GM21515 (cell line): ENCODE data around the gene HDAC11.

Experiments
- ATAC-seq: cut with Tn5 transposase; IDR thresholded peaks from one replicate; pipeline ENCODE4 v1.9.1; 2021; ENCODE audit not compliant: unreplicated experiment

HDAC11 gene

DNA sequence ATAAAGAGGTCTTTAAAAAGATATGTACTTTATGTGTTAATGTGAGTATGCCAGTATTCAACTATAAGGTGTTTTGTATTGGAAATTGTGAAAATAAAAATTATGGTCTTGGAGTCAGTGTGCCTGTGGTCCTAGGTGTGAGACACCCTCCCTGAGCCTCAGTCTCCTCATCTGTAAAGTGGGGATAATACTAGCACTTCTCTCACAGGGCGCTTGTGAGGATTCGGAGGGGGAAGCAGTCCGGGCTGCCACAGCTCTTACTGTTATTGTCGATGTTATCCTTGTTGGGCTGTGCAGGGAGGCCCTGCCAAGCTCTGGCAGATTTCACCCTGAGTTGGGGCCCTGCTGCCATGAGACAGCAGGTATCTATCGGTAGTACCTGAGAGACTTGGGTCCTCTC lies 42.1 kb downstream of the HDAC11 start:
- no peak for ATAC-seq

DNA sequence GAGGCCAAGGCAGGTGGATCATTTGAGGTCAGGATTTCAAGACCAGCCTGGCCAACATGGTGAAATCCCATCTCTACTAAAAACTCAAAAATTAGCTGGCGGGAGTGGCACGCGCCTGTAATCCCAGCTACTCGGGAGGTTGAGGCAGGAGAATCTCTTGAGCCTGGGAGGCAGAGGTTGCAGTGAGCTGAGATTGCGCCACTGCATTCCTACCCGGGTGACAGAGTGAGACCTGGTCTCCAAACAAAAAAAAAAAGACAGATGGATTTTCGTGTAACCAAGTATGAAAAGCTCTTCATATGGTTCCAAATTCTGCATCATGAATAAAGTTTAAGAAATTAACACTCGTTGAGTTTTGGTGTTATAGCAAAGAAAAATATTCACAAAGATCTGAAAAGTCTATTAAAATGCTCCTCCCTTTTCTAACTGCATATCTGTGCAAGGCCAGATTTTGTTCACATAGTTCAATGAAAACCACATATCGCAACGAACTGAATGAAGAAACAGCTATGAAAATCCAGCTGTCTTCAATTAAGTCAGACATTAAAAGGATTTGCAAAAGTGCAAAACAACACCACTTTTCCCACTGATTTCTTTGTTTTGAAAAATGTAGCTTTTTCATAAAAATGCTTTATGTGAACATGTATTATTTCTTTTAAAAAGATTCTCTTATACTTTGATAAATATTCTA lies 45.0 kb downstream of the HDAC11 start:
- no peak for ATAC-seq

DNA sequence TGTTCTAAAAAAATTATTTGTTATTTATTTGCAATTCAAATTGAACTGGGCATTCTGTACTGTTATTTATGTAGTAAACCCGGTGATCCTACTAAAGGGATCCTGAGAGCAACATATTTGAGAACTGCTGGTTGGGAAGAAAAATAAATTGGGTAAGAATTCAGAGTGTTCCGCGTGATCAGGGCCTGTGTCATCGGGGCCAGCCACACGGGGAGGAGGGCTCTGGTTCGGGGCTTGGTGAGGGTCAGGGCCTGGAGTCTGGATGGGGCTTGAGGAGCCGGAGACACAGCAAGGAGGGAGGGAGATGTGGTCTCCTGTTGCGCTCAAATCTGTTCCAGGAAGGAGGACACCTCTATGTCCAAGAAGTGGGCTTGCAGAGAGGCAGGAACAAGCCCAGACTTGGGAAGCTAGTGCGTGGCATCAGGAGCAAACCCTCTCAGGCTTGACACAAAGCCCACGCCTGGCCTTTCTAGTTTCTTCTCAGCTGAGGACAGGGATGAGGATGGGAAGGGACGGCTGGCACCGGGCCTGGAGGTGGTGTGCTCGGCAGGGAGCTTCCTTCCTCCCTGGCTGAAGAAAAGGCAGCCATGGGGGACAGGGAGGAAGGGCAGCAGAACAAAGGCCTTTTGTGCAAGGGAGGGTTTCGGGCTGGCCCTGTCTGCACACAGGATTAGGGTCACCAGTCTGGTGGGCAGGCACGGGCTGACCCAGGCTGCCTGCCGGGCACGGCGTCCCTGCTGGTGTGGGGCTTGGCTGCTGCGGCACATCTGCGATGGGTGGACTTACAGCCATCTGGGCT lies 45.9 kb downstream of the HDAC11 start:
- ATAC-seq = no peak

DNA sequence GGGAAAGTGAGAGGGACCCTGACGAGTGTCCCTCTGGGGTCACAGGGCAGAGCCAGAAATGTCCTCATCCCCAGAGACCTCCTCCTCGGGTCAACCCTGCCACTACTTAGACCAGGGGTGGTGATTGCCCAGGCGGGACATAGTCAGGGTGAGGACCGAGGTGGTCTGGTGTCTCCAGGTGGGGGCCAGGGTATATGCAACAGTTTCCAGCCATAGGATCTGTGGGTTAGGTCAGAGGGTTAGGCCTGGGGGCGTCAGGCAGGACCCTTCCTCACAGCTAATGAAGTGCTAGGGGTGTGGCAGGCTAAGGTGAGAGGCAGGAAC lies 46.5 kb downstream of the HDAC11 start:
- no peak for ATAC-seq

DNA sequence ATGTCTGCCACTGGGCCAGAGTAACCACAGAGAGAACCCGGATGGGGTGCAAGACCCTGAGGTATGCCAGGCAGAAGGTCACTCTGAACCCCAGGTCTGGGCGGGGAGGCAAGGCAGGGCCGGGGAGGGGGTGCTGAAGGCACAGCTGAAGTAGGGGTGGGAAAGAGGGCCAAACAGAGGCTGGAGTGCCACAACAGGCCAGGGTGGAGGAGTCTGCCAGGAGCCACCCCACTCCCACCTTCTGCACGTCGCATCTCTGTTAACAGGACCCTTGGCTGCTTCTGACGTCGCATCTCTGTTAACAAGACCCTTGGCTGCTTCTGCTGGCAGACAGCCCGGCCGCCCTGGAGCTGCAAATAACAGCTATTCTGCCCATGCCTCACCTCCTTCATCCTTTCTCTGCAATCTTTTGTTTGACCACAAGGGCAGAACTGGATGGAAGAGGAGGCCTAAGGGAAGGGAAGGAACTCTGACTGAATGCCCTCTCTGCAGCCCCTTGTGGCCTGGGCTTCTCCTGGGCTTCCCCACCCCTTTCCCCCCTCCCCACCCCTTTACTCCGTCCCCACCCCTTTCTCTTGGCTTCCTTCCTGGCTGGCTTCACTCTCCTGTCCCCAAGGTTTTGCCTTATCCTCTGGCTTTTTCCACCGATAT lies 48.2 kb downstream of the HDAC11 start:
- ATAC-seq = no peak

DNA sequence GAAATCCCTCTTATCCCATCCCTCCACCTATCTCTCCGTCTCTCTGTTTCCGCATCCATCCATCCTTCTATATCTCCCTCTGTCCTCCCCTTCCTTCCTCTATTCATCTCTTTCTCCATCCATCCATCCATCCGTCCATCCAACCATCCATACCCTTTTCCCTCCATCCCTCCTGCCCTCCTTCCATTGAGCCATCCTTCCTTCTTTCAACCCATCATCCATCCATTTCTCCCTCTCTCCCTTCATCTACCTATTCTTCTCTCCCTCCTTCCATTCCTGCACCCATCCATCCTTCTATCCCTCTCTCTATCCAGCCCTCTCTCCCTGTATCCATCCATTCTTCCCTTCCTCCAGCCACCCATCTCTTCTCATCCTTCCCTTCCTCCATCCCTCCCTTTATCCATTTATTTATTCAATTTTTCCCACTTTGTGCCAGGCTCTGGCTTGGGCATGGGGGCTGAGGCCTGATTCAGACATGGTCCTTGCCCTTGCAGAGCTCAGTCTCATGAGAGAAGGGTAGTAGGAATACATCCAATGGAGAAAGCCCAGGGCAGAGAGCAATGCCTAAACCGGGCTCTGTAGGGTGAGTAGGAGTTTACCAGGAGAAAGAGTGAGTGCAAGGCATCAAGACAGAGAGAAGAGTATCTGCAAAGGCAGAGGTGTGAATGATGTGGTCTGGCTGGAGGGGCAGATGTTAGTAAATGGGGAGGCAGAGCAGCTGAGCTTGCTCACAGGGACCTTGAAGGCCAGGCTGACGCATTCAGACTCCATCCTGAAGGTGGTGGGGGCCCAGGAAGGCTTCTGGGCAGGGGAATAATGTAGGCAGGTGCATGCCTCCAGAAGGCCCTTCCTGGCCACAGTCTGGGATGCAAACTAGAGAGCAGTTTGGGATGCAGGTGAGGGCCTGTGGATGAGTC lies 49.3 kb downstream of the HDAC11 start:
- no peak for ATAC-seq

DNA sequence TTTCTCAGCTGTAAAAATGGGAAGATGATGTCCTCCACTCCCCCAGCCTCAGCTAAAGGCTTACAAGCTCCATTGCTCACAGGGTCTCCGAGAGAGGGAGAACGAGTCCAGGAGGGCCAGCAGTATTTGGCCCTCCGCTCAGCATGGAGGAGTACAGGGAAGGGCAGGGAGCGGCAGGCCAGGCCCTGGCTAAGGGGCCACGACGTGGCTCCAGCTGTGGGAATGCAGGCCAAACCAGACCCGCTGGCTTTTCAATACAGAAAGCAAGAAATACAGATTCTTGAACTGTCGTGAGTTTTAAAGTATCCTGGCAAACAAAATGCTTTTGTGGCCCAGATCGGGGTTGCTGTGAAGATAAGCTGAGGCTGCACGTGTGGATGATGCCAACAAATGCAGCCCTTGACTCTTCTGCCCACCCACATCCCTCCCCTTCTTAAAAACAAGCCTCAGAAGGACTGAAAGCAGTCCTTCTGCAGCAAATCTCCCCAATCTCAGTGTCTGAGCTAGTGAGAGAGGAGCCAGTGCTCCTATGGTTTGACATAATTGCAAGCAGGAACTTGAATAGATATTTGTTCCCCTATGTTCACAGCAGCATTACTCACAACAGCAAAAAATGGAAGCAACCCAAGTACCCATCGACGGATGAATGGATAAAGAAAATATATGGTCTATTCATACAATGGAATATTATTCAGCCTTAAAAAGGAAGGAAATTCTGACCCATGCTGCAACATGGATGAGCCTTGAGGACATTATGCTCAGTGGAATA lies 50.3 kb downstream of the HDAC11 start:
- ATAC-seq = no peak

DNA sequence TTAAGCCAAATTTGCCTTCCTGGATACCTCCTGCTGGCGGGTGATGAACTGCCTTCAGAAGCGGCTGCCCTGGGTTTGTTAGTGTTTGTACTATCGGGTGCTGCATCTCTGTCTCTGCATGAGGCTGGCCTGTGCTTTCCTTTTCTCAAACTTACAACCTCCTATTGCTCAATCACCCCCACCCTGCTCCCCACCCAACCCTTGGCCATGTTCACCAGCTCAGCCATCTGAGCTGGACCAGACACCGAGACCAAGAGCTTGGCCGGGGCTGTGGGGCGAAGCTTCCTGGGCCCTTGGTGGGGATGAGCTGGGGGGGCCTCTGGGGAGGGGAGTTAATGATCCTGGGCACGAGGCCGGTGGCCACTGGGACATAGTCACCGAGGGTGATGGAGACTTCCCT lies 52.0 kb downstream of the HDAC11 start:
- no peak for ATAC-seq

DNA sequence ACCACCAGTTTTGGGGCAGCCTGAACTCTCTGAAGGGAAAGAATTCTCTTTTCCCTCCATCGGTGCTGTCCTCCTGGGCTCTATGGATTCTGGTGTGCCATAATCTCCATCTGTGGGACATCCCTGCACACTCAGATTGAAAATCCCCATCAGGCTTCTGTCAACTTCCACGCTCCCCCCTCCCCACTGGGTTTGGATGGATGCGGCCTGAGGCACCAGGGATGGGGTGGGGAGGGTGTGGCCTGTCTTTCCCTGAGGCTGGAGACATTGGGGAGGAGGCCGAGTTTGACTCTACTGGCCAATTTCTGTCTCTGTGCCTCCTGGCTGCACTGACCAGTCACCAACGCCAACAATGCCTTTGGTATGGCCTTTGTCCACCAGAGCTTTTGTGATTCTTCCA lies 52.5 kb downstream of the HDAC11 start:
- ATAC-seq = no peak

DNA sequence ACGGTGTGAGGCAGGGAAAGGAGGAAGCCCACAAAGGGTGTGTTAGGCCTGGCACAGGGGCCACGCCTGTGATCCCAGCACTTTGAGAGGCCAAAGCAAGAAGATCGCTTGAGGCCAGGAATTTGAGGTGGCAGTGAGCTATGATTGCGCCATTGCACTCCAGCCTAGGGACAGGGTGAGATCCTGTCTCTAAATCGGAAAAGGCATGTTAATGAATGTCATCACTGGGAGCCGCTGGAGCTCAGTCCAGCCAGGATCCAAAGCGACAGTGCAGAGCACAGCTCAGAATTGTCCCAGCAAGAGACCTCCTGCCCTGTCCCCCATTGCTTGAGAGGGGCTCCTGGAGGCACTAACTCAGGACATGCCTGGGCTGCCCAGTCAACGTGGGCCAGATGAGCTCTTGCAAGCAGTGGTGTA lies 53.8 kb downstream of the HDAC11 start:
- no peak for ATAC-seq

DNA sequence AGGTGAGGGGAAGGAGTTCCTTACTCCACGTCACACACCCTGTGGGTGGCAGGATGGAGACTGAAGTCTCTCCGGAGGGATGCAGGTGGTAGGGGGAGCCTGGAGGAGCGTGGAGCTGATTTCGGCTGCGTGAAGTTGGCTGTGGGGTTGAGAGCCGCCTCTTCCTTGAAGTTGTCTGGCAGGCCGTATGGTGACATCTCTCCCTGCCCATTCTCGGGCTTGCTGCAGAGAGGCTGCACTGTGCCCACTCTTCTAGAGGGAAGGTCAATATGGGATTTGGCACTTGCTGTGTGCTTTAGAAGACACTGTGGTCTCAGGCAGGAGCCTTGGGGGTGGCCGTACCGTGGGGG lies 55.4 kb downstream of the HDAC11 start:
- ATAC-seq = no peak

DNA sequence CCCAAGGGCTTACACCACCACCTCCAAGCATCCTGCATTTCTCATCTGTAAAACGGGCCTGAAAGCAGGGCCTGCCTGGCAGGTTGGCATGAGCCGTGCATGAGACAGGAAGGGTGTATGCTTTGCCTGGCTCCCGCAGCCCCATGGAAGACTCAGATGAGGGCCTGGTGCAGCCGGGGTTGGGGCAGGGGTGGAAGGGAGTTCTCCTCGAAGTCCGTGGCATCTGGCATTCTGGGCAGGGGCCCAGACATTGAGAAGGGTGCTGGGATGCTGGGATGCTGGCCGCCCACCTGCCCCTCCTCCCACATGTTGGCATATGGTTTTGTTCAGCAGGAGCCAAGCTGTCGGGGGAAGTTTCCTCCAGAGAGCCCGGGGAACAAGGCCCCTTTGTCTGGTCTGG lies 55.8 kb downstream of the HDAC11 start:
- ATAC-seq = no peak

DNA sequence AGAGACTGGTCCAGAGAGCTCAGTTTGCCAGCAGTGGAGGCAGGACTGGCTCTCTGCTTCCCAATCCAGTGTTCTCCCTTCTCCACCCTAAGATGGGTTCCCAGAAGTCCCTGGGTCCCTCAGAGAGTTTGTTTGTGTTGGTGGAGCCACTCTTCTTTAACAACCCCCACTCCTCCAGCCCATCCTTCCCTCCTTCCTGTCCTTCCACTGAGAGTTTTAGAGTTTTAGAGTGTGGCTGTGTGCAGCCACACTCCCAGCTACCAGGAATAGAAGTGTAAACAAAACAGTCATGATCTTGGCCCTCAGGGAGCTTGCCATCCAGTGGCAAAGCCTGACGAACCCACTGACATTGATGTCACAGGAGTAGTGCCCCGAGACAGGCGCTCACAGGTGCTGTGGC lies 56.3 kb downstream of the HDAC11 start:
- no peak for ATAC-seq

DNA sequence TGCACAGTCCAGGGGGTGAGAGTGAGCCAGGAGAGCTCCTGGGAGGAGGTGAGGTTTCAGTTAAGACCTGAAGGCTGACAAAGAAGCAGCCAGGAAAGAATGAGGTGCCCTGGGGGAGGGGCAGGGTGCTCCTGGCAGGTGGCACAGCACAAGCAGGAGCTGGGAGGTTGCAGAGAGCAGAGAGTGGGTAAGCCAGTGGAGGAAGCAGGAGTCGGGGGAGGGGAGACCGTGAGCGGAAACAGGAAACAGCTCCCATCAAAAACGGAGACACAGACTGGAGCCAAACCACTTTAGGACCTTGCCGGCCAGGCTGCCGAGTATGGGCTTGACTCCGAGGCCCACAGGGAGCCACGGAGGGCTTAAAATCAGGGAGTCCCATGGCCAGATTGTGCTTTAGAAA lies 56.7 kb downstream of the HDAC11 start:
- ATAC-seq = no peak

DNA sequence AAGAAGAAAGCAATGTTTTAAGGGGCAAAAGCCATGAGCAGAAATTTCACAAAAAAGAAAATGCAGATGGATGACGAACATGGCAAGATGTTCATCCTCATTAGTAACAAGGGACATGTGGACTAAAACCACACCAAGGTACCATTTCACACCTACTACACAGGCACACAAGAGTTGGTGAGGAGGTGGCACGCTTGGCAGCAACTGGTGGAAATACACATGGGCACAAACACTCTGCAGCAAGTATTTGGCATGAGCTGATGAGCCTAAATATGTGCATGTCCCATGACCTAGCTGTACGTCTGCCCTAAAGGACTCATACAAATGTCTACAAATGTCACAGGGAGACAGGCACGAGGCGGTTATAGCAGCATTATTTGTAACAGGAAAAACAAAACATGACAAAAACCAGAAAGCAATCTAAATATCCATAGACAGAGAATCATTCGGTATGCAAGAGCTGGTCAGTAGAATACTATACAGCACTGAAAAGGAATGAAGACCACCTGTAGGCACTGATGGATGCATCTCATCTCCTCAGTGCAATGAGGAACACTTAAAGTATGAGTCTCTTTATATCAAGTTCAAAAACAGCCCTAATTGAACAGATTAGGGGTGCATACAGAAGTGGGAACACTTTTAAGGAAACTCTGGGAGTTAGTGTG lies 57.3 kb downstream of the HDAC11 start:
- ATAC-seq = no peak

DNA sequence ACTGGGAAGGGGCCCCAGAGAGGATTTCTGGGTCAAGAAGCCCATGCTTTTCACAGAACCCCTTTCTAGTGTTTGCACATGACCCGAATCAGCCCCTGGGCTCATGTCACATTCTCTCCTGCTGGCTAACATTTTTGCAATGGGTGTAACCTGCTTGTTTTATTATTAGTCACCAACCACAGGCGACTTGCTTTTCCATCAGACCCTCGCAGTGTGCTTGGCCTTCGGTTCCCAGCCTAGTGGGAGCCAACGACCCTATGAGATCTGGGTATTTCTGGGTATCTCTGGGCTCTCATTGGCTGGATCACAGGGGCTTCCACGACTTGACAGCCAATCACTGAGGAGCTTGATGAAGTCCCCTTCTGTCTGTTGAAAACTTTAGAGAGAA lies 57.8 kb downstream of the HDAC11 start:
- ATAC-seq = no peak

DNA sequence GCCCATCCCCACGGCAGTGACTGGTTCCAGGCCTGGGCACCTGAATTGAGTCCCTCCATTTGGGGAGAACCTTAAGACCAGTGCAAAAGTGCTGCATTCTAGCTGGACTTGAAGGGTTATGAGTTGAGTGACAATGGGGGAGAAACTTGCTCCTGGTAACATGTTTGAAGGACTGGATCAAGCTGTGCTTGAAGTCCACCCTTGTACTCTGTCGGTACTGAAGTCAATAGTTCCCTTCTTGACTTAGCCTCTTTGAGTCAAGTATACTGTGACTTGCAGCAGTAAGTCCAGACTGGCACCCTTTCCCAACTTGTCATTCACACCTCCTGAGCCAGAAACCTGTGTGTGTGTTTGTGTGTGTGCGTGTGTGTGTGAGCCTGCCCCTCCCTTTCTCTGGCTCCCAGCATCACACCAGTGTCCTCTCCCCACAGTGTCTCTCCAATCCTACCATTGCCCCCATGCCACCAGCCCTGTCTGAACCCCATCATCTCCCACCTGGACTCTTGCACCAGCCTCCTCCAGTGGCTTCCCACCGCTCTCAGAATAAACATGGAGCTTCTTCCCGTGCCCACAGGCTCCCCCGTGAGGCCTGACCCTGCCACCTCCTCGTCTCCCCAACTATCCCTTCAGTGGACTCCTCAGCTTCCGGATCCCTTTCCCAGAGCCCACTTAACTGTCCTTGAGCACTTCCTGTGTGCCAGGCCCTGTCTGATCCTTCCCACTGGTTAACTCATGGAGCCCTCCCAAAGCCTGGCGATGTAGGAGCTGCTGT lies 58.6 kb downstream of the HDAC11 start:
- no peak for ATAC-seq

DNA sequence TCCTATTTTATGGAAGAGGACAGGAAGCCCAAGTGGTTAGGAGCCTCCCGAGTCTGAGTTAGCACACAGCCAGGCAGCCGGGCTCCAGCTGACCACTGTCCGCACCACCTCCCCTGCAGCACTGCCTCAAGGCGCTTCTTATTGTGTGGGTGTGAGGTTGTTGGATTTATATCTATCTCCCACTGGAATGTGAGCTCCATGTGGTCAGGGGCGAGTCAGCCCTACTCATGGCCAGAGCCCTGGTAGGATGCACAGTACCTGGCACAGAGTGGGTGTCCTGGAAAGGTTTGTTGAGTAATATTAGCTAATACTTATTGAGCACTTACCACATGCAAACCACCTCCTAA lies 59.2 kb downstream of the HDAC11 start:
- no peak for ATAC-seq

DNA sequence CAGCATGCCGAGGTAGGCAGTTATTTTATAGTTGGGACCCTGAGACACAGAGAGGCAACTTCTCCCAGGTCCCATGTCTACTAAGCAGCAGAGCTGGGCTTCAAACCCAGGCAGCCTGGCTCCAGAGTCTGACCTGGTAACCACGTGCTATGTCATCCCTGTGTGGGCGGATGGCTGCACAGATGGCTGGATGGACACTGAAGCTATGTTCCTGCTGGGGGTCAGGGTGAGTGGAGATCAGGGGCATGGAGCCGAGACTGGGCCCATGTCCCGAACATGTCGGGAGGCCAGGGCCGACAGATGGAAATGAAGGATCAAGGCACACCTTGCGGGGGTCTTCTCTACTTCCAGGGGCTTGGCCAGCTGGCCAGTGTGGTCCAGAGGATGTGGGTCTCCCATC lies 59.6 kb downstream of the HDAC11 start:
- no peak for ATAC-seq
